ENCODE measurements around the gene ABTB2.

- TF ChIP-seq CTCF (IDR thresholded peaks at IDR 0.05) (no peak), POLR2A (IDR thresholded peaks at IDR 0.05) (no peak)
These were observed 48.6 kb upstream of the ABTB2 start for GRCh38 chr11:34406413-34406812.

All from Peyer's patch (tissue), 4 donors.